Peyer's patch (tissue), 4 donors: ENCODE results near the gene SACS. TPM values are rescaled to one million over a fixed set of nuclear protein-coding genes. Genes with fewer than 3 reads are reported as not detected.
"Not testable (repeated sequence)": the region's sequence is repeated elsewhere in the genome, so short reads cannot be mapped to it uniquely, and the experiment has no call there.

Experiments
- DNase-seq, 3 donors: peaks; one replicate each; pipeline ENCODE4 v3.0.0-alpha.2; 2017 to 2019
- H3K27ac ChIP-seq, 4 donors: fragments of 200-600 bp; sonication (generic); one replicate each; pipeline ENCODE4 v1.5.1; 2016 to 2019
- H3K27me3 ChIP-seq, 2 donors: fragments of 200-600 bp; sonication (generic); one replicate each; pipeline ENCODE4 v1.5.1; 2019
- H3K36me3 ChIP-seq, 3 donors: fragments of 200-600 bp; sonication (generic); one replicate each; pipeline ENCODE4 v1.5.1; 2016 to 2019
- H3K4me1 ChIP-seq, 4 donors: fragments of 200-600 bp; sonication (generic); one replicate each; pipeline ENCODE4 v1.5.1; 2016 to 2019
- H3K4me3 ChIP-seq, 4 donors: fragments of 200-600 bp; sonication (generic); 1 replicate in 3 of 4; 2 replicates in 1 of 4; pipeline ENCODE4 v1.5.1; 2016 to 2019; ENCODE audit warnings: mild to moderate bottlenecking in 1 of 4
- H3K9me3 ChIP-seq, 4 donors: fragments of 200-600 bp; sonication (generic); one replicate each; pipeline ENCODE4 v1.5.1; 2016 to 2019; ENCODE audit warnings: mild to moderate bottlenecking in 1 of 4
- POLR2A ChIP-seq, 2 donors: fragments of 450-650 bp; IDR thresholded peaks; one replicate each; pipeline ENCODE4 v1.5.1; 2017; ENCODE audit warnings: antibody characterized with exemption in 2 of 2, mild to moderate bottlenecking in 2 of 2, moderate library complexity in 2 of 2
- total RNA-seq, 4 donors: library from RNA; depleted of rRNA; stranded (reverse); fragments of >200 nt; gene quantifications; one replicate each; pipeline ENCODE4 v1.1.0, GENCODE V29; 2016
- TF ChIP-seq, protein P1 (sequence below), 6 experiments: fragments of 450-650 bp in 4 of 6; fragments of 200-600 bp in 2 of 6; sonication (generic) in 1 of 6; IDR thresholded peaks; one replicate each; pipeline ENCODE4 v1.5.1; 2017 to 2019; ENCODE audit warnings: antibody characterized with exemption in 6 of 6, mild to moderate bottlenecking in 3 of 6, moderate library complexity in 1 of 6

The SACS gene
- total RNA-seq, 4 donors from 2014 or later, result 5.4 to 49.5 (median 5.9) TPM

DNA sequence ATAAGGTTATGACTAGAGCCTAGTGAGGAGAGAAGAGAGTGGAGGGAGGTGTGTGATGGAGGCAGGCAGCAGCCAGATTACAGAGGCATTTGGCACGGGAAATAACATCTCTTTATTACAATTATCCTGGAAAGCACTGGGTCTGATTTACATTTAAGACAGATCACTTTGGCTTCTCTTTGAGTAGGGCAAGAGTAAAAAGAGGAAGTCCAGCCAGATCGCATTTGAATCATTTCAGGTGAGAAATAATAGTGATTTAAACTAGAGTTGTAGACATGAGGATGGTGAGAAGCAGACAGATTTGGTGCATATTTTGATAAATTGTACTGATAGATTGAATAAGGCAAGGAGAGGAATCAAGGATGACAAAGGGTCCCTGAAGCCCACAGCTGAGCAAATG lies 9.6 kb upstream of the SACS start:
- TF ChIP-seq, protein P1, sequence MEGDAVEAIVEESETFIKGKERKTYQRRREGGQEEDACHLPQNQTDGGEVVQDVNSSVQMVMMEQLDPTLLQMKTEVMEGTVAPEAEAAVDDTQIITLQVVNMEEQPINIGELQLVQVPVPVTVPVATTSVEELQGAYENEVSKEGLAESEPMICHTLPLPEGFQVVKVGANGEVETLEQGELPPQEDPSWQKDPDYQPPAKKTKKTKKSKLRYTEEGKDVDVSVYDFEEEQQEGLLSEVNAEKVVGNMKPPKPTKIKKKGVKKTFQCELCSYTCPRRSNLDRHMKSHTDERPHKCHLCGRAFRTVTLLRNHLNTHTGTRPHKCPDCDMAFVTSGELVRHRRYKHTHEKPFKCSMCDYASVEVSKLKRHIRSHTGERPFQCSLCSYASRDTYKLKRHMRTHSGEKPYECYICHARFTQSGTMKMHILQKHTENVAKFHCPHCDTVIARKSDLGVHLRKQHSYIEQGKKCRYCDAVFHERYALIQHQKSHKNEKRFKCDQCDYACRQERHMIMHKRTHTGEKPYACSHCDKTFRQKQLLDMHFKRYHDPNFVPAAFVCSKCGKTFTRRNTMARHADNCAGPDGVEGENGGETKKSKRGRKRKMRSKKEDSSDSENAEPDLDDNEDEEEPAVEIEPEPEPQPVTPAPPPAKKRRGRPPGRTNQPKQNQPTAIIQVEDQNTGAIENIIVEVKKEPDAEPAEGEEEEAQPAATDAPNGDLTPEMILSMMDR (IDR thresholded peaks at IDR 0.05), result no peak
- no peak for TF ChIP-seq POLR2A (IDR thresholded peaks at IDR 0.05)
- Histone ChIP-seq H3K27me3 (no peaks in the 10 kb centered on the region), H3K4me1 (no peaks in the 10 kb centered on the region), H3K36me3 (no peaks in the 10 kb centered on the region), H3K27ac (no peak overlapping the region), H3K4me3 (no peak overlapping the region), H3K9me3 (no peaks in the 10 kb centered on the region)
- DNase-seq, result no peak

DNA sequence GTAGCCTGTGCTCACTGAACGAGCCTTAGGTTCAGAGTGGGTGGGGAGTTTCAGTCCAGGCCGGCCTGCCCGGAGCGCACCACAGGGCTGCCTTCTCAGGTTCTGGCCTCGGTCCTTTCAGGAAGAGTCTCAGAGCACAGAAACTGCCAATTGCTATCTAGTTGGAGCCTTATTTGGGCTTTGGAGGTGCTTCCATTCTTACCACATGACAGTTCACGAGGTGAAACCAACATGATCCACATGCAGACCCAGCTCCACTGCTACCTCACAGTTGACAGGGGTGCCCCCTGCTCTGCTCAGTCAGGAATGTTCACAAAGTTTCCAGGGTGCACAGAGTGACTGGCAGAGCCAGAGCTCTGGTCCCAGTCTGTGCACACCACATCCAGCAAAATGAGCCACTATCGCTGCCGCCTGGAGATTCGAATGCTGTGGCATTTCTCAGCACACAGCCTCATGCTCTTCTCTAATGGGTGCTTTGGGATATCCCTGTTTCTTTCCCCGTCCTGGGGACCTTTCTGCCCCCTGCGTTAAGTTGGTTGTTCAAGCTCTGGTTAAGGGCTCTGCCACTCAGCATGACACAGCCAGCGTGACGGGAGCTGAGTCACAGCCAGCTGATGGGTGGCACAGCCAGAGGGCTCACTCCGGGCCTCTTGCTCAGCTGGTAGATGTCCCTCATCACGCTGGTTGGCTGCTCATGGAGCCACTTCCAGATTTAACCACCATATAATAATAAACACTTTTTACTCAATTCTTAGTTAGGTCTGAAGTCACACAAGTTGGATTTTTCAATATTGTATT lies 7.5 kb upstream of the SACS start:
- DNase-seq, result no peak
- no peaks in the 10 kb centered on the region for H3K36me3 ChIP-seq
- no peaks in the 10 kb centered on the region for H3K27me3 ChIP-seq
- no peaks in the 10 kb centered on the region for H3K4me1 ChIP-seq
- no peaks in the 10 kb centered on the region for H3K9me3 ChIP-seq
- no peak overlapping the region for H3K4me3 ChIP-seq
- no peak overlapping the region for H3K27ac ChIP-seq
- TF ChIP-seq, protein P1 (IDR thresholded peaks at IDR 0.05), result no peak
- TF ChIP-seq POLR2A (IDR thresholded peaks at IDR 0.05), result no peak

DNA sequence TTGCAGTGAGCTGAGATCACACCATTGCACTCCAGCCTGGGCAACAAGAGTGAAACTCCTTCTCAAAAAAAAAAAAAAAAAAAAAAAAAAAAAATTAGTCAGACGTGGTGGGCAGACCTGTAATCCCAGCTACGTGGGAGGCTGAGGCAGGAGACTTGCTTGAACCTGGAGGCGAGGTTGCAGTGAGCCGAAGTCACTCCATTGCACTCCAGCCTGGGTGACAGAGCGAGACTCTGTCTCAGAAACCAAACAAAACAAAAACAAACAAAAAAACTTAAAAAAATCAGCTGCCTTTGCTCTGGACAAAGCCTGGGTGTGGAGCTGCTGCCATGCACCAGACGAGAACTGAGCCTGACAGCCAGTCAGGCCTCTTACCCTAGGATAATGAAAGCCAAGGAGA lies 6.8 kb upstream of the SACS start:
- H3K27me3 ChIP-seq, H3K4me3 ChIP-seq, H3K27ac ChIP-seq, DNase-seq, H3K4me1 ChIP-seq, H3K9me3 ChIP-seq, H3K36me3 ChIP-seq: not testable (repeated sequence)

DNA sequence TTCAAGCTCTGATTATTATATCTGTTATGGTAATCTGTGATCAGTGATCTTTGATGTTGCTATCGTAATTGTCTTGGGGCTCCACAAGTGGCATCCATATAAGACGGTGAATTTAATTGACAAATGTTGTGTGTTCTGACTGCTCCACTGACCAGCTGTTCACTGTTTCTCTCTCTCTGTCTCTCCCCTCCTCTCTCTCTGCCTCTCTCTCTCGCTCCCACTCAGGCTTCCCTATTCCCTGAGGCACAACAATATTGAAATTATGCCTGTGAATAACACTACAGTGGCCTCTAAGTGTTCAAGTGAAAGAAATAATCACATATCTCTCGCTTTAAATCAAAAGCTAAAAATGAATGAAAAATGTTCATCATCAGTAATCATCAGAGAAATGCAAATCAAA lies 4.4 kb upstream of the SACS start:
- no peaks in the 10 kb centered on the region for H3K27me3 ChIP-seq
- H3K9me3 ChIP-seq, result no peaks in the 10 kb centered on the region
- no peaks in the 10 kb centered on the region for H3K36me3 ChIP-seq
- H3K27ac ChIP-seq, result no peak overlapping the region
- TF ChIP-seq POLR2A (IDR thresholded peaks at IDR 0.05), result no peak
- TF ChIP-seq, protein P1 (IDR thresholded peaks at IDR 0.05), result no peak
- no peaks in the 10 kb centered on the region for H3K4me1 ChIP-seq
- no peak for DNase-seq
- no peak overlapping the region for H3K4me3 ChIP-seq

DNA sequence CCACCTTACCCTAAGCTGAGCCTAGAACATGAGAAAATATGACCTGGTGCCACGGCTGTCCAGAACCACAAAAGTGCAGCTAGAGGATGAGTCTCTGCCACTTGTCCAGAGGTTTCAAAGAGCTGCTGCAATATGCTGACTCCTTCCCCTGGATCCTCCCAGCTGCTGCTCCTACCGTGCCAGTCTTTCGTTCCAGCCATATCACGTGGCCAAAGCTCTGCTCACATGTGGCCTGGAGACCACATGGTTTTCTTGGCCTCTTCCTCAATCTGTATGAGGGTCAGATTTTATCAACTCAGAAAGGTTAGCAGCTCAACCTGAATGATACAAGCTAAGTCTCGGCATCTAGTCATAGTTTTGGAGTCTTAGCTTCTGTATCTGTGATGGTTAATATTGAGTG lies 3.2 kb upstream of the SACS start:
- H3K9me3 ChIP-seq, result no peaks in the 10 kb centered on the region
- no peak overlapping the region for H3K4me3 ChIP-seq
- H3K27me3 ChIP-seq, result no peaks in the 10 kb centered on the region
- TF ChIP-seq POLR2A (IDR thresholded peaks at IDR 0.05), result no peak
- no peaks in the 10 kb centered on the region for H3K4me1 ChIP-seq
- no peak overlapping the region for H3K27ac ChIP-seq
- no peak for DNase-seq
- no peaks in the 10 kb centered on the region for H3K36me3 ChIP-seq

DNA sequence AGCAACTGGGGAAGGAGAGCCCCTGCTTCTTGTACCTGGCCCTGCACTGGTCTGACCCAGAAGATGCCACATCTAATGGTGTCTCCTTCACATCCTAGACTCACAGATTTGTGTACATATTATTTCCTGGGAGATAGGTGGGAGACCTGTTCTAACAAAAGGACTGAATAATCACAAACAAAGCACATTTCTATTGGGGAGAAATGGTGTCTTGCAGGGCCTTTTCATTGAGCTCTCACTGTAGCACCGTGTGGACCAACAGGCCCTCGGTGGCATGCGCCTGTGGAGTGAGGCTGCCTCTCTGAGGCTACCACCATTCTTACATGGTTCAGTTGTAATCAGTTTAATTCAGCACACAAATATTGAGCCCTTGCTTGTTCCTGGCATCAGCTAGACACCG lies 989 bp upstream of the SACS start:
- H3K27me3 ChIP-seq, result no peaks in the 10 kb centered on the region
- no peak overlapping the region for H3K27ac ChIP-seq
- TF ChIP-seq, protein P1 (IDR thresholded peaks at IDR 0.05), result no peak
- no peak for TF ChIP-seq POLR2A (IDR thresholded peaks at IDR 0.05)

DNA sequence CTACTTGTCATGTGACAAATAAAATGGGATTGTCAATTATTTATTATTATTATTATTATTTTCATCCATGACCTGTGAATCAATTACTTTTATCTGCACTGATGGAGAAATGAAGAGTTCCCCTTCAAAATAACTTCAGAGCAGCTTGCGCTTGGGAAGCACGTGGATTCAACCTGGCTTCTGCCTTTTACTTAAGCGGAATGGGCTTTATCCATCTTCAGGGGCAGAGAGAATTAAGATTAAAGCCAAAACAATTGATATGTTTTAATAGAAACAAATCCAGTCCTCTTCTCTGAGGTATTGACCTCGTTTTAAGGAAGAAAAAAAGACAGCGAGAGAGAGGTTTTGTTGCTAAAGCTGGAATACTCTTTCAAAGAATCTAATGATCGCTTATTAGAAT lies 876 bp downstream of the SACS start:
- peak overlapping the region in 1 of 4 donors; percentile 47 for H3K4me3 ChIP-seq
- no peak for DNase-seq
- no peaks in the 10 kb centered on the region for H3K9me3 ChIP-seq
- H3K27ac ChIP-seq, result no peak overlapping the region
- no peaks in the 10 kb centered on the region for H3K36me3 ChIP-seq
- TF ChIP-seq, protein P1 (IDR thresholded peaks at IDR 0.05), result no peak
- TF ChIP-seq POLR2A (IDR thresholded peaks at IDR 0.05), result no peak
- no peaks in the 10 kb centered on the region for H3K27me3 ChIP-seq
- H3K4me1 ChIP-seq, result peaks cover 0 to 3% (median 0%) of the 10 kb centered on the region in 4 donors

More for the DNA sequence above, 989 bp upstream of the SACS start:
- no peaks in the 10 kb centered on the region for H3K4me1 ChIP-seq
- H3K36me3 ChIP-seq, result no peaks in the 10 kb centered on the region
- DNase-seq, result no peak
- no peak overlapping the region for H3K4me3 ChIP-seq
- no peaks in the 10 kb centered on the region for H3K9me3 ChIP-seq
